ENCODE data around the gene GTPBP2.
"Not testable (repeated sequence)": the region's sequence is repeated elsewhere in the genome, so short reads cannot be mapped to it uniquely, and the experiment has no call there.

Gene GTPBP2

GRCh38 chr6:43662948-43663347, 33.9 kb upstream of the GTPBP2 start:
- not testable (repeated sequence) for DNase-seq

DNA sequence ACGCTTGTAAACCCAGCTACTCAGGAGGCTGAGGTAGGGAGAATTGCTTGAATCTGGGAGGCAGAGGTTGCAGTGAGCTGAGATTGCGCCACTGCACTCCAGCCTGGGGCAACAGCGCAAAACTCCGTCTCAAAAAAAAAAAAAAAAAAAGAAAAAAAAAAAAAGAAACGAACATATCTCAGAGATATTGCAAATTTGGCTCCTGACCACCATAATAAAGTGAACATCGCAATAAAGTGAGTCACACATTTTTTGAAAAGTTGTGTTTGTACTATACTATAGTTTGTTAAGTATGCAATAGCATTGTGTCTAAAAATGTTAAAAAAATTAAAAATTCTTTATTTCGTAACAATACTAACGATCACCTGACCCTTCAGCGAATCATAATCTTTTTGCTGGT, 29.1 kb upstream of the GTPBP2 start:
- no peak for DNase-seq

DNA sequence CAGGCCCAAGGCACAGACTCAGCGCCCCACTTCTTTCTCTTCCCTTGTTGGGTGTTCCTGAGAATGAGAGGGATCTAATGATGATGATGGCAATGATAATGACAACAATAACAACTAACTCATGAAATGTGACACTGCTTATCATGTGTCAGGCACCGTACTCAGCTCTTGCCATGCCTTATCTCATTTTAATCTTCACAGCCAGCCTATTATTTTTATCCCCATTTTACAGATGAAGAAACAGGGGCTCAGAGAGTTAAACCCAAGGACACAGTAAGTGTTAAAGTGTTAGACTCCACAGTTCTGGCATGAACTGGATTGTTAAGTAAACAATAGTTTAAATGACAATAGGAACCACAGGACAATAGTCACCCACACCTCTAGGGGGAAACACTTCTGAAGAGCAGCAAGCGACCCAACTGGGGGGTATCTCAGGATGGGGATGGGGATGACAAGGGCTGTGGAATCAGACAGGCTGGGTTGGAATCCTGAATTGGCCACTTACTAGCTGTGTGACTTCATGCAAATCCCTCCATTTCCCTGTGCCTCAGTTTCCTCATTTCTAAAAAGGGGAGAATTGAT, 28.2 kb upstream of the GTPBP2 start:
- DNase-seq = no peak

DNA sequence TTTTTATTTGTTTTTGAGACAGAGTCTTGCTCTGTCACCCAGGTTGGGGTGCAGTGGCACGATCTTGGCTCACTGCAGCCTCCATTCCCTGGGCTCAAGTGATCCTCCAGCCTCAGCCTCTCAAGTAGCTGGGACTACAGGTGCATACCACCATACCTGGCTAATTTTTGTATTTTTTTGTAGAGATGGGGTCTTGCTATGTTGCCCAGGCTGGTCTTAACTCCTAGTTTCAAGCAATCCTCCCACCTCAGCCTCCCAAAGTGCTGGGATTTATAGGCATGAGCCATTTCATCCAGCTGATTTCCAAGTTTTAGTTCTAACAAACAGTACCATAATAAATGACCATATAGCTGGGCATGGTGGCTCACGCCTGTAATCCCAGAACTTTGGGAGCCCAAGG, 23.8 kb upstream of the GTPBP2 start:
- not testable (repeated sequence) for DNase-seq

- DNase-seq = no peak
These were observed 19.2 kb upstream of the GTPBP2 start for GRCh38 chr6:43648248-43648647.

GRCh38 chr6:43647613-43648012, 18.5 kb upstream of the GTPBP2 start:
- no peak for DNase-seq

GRCh38 chr6:43645613-43645964, 16.5 kb upstream of the GTPBP2 start:
- DNase-seq = peak in 1 of 51 donors; percentile 8

GRCh38 chr6:43644940-43645612, 16.0 kb upstream of the GTPBP2 start, which contains the start of gene RSPH9:
RSPH9 (plus strand) TSS chr6:43645036; CDS start chr6:43645099, 63 bp downstream.
- peak in 21 of 51 donors; percentile 10 to 52 (median 26) for DNase-seq

- DNase-seq = no peak
These were observed 11.1 kb upstream of the GTPBP2 start for GRCh38 chr6:43639984-43640800.

GRCh38 chr6:43636308-43636659, 7.2 kb upstream of the GTPBP2 start:
- DNase-seq = peak in 1 of 51 donors; percentile 35

DNA sequence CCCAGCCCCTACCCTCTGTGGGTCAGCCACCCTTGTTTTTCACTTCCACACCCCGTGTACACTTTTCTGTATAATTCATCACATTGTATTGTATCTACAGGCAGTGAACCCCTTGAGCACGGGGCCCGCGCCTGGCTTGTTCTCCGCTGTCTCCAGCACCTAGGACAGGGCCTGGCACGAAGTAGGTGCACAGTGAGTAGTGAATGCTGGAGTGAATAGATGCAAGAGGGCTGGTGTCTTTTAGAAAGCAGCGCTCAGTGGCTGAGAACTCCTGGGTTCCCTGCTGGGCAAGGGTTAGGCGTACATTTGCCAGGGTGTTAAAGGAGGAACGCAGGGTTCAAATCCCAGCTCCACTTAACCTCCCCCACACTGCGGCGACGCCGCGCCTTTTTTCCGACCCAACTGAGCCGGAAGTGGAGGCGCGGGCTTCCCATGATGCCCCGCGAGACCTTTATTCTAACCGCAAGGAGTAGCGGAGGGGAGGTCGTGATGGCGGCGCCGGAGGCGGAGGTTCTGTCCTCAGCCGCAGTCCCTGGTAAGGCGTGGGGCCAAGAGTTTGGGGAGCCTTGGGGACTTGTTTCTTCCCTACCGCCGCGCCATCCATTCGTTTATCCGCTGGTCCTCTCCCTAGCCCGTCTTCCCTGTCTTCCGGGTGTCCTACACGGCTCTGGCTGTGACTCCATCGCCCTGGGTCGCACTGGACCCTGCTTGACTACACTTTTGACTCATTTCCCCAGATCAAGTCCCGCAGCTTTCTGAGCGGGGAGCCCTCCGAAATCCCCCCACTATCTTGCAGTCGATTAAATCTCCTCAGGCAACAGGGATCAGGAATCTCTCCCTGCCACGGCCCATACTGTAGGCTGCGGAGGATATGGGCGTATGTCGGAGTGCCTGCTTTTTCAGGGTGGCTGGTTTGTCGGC, 6.6 kb upstream of the GTPBP2 start, which contains the start of gene MAD2L1BP:
TSS of gene MAD2L1BP (plus strand) at position 454 of the 921 bp plus-strand sequence. CDS start at position 490, 36 bp downstream.
- peak; percentile 29 to 90 (median 71) for DNase-seq

DNA sequence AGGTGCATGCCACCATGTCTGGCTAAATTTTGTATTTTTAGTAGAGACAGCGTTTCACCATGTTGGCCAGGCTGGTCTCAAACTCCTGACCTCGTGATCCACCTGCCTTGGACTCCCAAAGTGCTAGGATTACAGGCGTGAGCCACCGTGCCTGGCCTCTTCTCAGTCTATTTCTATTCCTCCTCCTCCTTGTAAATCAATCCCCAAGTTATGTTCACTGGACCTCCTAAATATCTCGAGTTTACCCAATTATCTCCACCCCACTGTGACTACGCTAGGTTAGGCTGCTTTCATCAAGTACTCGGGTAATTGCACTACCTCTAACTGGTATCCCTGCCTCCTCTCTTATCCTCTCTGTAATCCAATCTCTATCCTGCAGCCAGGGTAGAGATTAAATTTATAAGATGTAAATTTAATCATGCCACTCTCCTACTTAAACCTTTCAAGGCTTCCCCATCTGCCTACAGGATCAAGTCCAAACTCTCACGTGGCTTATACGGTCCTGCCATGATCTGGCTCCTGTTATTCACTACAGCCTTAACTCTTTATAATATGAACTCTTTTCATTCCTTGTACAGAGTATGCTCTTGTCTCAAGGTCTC, 5.7 kb upstream of the GTPBP2 start:
- no peak for DNase-seq

DNA sequence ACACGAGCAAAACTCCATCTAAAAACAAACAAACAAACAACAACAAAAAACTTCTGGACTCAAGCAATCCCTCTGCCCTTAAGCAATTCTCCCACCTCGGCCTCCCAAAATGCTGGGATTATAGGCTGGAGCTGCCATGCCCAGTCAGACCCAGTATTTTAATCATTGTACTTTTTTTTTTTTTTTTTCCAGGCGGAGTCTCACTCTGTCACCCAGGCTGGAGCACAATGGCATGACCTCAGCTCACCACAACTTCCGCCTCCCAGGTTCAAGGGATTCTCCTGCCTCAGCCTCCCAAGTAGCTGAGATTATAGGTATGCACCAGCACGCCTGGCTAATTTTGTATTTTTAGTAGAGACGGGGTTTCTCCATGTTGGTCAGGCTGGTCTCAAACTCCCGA, 3.9 kb upstream of the GTPBP2 start:
- DNase-seq = not testable (repeated sequence)

DNA sequence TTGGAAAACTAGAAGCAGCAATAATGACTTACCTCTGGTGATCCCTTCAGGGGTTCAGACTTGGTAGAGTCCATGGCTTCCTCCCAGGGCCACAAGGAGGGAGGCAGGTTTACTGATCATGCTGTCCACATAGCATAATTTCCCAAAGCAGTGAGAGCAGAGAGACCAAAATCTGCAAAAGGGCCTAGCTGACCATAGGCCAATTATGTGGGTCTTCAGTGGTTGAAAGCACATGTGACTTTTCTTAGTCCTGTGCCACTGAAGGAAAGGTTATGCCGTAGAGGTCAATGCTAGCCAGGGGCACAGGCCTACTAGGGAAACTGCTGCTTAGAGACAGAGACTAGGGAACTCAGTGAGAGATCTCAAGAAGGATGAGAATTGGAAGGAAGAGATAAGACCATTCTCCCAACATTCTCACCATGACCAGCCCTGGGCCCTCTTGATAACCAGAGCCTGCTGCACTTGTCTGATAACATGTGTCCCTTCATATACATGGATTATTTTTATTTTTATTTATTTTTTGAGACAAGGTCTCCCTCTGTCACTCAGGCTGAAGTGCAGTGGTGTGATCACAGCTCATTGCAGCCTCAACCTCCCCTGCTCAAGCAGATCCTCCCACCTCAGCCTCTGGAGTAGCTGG, 2.0 kb upstream of the GTPBP2 start:
- DNase-seq = no peak

GRCh38 chr6:43629505-43630300, 639 bp upstream of the GTPBP2 start:
- DNase-seq = peak in 50 of 51 donors; percentile 39 to 90 (median 74)

DNA sequence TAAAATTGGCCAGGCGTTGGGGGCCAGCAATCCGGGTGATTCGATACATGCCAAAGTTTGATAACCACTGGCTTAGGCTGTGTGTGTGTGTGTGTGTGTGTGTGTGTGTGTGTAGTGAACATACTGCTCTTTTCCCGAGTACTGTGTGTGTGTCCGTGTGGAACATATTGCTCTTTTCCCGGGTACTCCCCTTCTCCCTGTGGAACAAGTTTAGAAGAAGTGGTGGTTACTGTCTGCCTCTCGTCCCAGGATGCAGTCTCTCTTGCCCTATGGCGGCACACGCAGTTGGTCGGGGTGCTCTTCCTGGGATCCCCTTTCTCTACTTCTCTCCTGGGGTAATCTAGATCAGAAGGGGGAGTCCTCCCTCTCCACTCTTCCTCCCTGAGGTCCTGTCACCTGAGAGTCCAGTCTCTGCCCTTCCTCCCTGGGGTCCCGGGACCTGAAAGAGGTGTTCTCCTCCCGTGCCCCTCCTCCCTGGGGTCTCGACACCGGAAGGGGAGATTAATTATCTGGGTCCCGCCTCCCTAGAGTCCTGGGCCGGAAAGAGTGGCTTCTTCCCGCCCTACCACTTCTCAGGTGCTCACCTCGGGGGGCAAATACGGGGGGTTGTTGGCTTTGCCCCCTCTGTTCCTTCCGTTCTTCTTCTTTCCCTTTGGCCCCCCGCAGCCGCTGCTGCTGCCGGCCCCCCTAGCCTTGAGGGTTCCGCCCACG, 516 bp downstream of the GTPBP2 start:
- DNase-seq = peak in 17 of 51 donors; percentile 13 to 60 (median 35)

DNA sequence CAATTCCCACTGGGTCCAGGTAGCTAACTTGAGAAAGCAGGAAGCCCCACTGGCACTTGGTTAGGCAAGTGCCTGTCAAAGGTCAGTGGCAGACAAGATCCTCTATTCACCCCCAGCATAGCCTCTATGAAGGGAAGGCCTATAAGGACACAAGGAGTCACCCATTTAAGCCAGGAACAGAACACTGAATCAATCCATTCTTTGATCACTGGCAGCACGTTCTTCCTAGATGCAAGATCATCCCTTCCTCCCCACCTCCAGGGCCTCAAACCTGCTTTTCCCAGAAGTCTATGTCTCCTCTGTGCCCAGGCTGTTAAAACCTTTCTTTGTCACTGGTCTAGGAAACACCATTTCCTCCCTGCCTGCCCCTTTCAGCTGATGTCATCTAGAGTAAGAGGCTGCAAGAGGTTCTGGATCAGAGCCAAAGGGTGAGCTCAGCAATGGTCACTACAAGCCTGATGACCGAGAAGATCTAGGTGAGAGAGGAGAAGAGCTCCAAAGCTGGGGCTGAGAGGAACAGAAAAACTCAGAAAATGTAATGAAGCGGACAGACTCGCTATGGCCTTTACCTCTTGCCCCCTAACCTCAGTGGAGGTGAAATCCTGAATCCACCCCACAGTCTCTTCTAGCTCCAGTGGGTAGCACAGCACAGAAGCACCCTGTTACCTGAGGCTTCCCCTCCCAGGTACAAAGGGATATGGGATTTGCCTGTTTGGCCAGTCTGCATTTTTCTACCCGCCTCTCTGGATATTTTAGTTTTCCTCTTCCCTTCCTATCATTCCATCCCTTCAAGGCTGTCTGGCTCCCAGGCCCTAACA, 1.8 kb downstream of the GTPBP2 start:
- DNase-seq = peak in 19 of 51 donors; percentile 4 to 68 (median 19)
